B cell (primary cell): Measurements from ENCODE around the gene MEN1. TPM values are rescaled to one million over a fixed set of nuclear protein-coding genes. Genes with fewer than 3 reads are reported as not detected.
A peak's percentile ranks its signal among the peaks of the same experiment; 100 is the strongest.

Experiments
- ATAC-seq: fragments of 200-7000 bp; cut with Tn5 transposase; one replicate; pipeline ENCODE4 v1.10.0; 2021; ENCODE audit warnings: low read depth, mild to moderate bottlenecking, moderate number of reproducible peaks, moderate library complexity
- CTCF ChIA-PET: fragments of 350-600 bp; sonication (Branson Sonifier 250); formaldehyde crosslinking; loops from one replicate; lab custom pipeline; 2021; ENCODE audit warnings: antibody characterized with exemption, inconsistent platforms; lab: Charles Lee
- POLR2A ChIA-PET: fragments of 350-600 bp; sonication (Branson Sonifier 250); formaldehyde crosslinking; loops from one replicate; lab custom pipeline; 2021; ENCODE audit warnings: antibody characterized with exemption; lab: Charles Lee
- DNase-seq: peaks from one replicate; pipeline ENCODE4 v3.0.0; 2013
- H2AFZ ChIP-seq: 2 replicates; pipeline ENCODE4 v1.6.1; 2012; ENCODE audit warnings: mild to moderate bottlenecking, low read depth, low read length; ENCODE audit not compliant: insufficient read depth, poor library complexity, severe bottlenecking
- H3K27ac ChIP-seq, 2 donors: 1 replicate in 1 of 2; 2 replicates in 1 of 2; pipeline ENCODE4 v1.5.1; 2012 to 2013; ENCODE audit warnings: low read length in 2 of 2, mild to moderate bottlenecking in 2 of 2, moderate library complexity in 1 of 2
- H3K27me3 ChIP-seq, 4 experiments: fragments of 200-600 bp in 1 of 4; sonication (generic) in 1 of 4; replicated peaks in 1 of 4; 1 replicate in 2 of 4; 2 replicates in 2 of 4; pipeline versions ENCODE4 v1.6.1 to v1.7.0; 2013 to 2016; ENCODE audit warnings: low read length in 3 of 4, mild to moderate bottlenecking in 2 of 4, mixed read lengths in 1 of 4, moderate library complexity in 1 of 4; ENCODE audit not compliant: insufficient read depth in 4 of 4, control insufficient read depth in 3 of 4; ENCODE audit errors: control extremely low read depth in 1 of 4
- H3K36me3 ChIP-seq, 2 experiments: replicated peaks in 1 of 2; 1 replicate in 1 of 2; 2 replicates in 1 of 2; pipeline versions ENCODE4 v1.6.1 to v1.7.1; 2013; ENCODE audit warnings: low read length in 1 of 2; ENCODE audit not compliant: insufficient read depth in 2 of 2, control insufficient read depth in 1 of 2; ENCODE audit errors: control extremely low read depth in 1 of 2, extremely low read depth in 1 of 2
- H3K4me1 ChIP-seq, 2 donors: fragments of 200-600 bp in 1 of 2; sonication (generic) in 1 of 2; 1 replicate in 1 of 2; 2 replicates in 1 of 2; pipeline versions ENCODE4 v1.5.1 to v1.6.1; 2013 to 2017; ENCODE audit warnings: low read length in 2 of 2; ENCODE audit not compliant: control insufficient read depth in 2 of 2, insufficient read depth in 2 of 2
- H3K4me2 ChIP-seq: replicated peaks from 2 replicates; pipeline ENCODE3; 2012; ENCODE audit warnings: mild to moderate bottlenecking, low read depth, low read length; ENCODE audit not compliant: poor library complexity, severe bottlenecking
- H3K4me3 ChIP-seq, 5 experiments: fragments of 200-600 bp in 1 of 5; sonication (generic) in 1 of 5; 1 replicate in 3 of 5; 2 replicates in 2 of 5; pipeline versions ENCODE4 v1.5.1 to v1.7.0; 2011 to 2016; ENCODE audit warnings: low read length in 4 of 5, mild to moderate bottlenecking in 4 of 5, low read depth in 2 of 5, control low read depth in 1 of 5, moderate library complexity in 1 of 5; ENCODE audit not compliant: insufficient read depth in 1 of 5; ENCODE audit errors: control extremely low read depth in 1 of 5, extremely low read depth in 1 of 5
- H3K79me2 ChIP-seq: fragments of 200-600 bp; sonication (generic); one replicate; pipeline ENCODE4 v1.6.0; 2016; ENCODE audit warnings: low read length; ENCODE audit not compliant: control insufficient read depth, insufficient read depth
- H3K9ac ChIP-seq: fragments of 200-600 bp; sonication (generic); 2 replicates; pipeline ENCODE4 v1.6.1; 2017; ENCODE audit warnings: mild to moderate bottlenecking, low read length, moderate library complexity
- H3K9me3 ChIP-seq, 3 donors: one replicate each; pipeline versions ENCODE4 v1.6.1 to v1.7.1; 2013; ENCODE audit warnings: low read length in 2 of 3; ENCODE audit not compliant: control insufficient read depth in 2 of 3, insufficient read depth in 1 of 3; ENCODE audit errors: control extremely low read depth in 1 of 3
- H4K20me1 ChIP-seq: 2 replicates; pipeline ENCODE4 v1.6.0; 2012; ENCODE audit warnings: mild to moderate bottlenecking, low read length; ENCODE audit not compliant: insufficient read depth, control insufficient read depth, poor library complexity, severe bottlenecking
- H3K27ac Mint-ChIP-seq: one replicate; pipeline ENCODE4 v1.8.0; 2021; ENCODE audit warnings: mixed read lengths
- H3K27me3 Mint-ChIP-seq: one replicate; pipeline ENCODE4 v1.8.0; 2021; ENCODE audit warnings: mixed read lengths
- H3K4me1 Mint-ChIP-seq: one replicate; pipeline ENCODE4 v1.8.0; 2021; ENCODE audit warnings: mixed read lengths
- H3K4me3 Mint-ChIP-seq: one replicate; pipeline ENCODE4 v1.8.0; 2021; ENCODE audit warnings: mixed read lengths
- H3K9me3 Mint-ChIP-seq: one replicate; pipeline ENCODE4 v1.8.0; 2022; ENCODE audit warnings: mixed read lengths; ENCODE audit not compliant: insufficient read depth
- CTCF ChIP-seq: fragments of 200-600 bp; IDR thresholded peaks from one replicate; pipeline ENCODE4 v1.8.0; 2022; ENCODE audit warnings: antibody characterized with exemption, mild to moderate bottlenecking
- EZH2 ChIP-seq: IDR thresholded peaks from 2 replicates; pipeline ENCODE4 v1.6.1; 2012; ENCODE audit warnings: borderline replicate concordance, low read depth, mild to moderate bottlenecking, moderate library complexity, low read length; ENCODE audit not compliant: insufficient read depth, poor library complexity, severe bottlenecking
- WGBS: methylation state at CpG from one replicate; pipeline ENCODE4 v1.1.5; 2013; ENCODE audit warnings: missing lambda C conversion rate; ENCODE audit not compliant: insufficient coverage; 5-methylcytosine and 5-hydroxymethylcytosine counted together
- intact Hi-C: fragments of 100-400 bp; cut with micrococcal nuclease; formaldehyde crosslinking; loops from one replicate; pipeline ENCODE4 v1.10.0; 2022
- polyA plus RNA-seq: library from polyadenylated mRNA; depleted of rRNA; stranded (reverse); fragments of >200 nt; gene quantifications from 2 replicates; pipeline ENCODE4 v1.2.3, GENCODE V29; 2012
- total RNA-seq, 2 donors: library from RNA; stranded (reverse); fragments of 120-200 nt in 1 of 2; gene quantifications; 1 replicate in 1 of 2; 2 replicates in 1 of 2; pipeline versions ENCODE4 v1.2.3 to v1.2.4, GENCODE V29; 2013 to 2022

The MEN1 gene
- total and polyA plus RNA-seq, 2 donors (not counting 1 experiment from before 2014, with no cell fraction given) = 48.2 to 68.5 TPM

DNA sequence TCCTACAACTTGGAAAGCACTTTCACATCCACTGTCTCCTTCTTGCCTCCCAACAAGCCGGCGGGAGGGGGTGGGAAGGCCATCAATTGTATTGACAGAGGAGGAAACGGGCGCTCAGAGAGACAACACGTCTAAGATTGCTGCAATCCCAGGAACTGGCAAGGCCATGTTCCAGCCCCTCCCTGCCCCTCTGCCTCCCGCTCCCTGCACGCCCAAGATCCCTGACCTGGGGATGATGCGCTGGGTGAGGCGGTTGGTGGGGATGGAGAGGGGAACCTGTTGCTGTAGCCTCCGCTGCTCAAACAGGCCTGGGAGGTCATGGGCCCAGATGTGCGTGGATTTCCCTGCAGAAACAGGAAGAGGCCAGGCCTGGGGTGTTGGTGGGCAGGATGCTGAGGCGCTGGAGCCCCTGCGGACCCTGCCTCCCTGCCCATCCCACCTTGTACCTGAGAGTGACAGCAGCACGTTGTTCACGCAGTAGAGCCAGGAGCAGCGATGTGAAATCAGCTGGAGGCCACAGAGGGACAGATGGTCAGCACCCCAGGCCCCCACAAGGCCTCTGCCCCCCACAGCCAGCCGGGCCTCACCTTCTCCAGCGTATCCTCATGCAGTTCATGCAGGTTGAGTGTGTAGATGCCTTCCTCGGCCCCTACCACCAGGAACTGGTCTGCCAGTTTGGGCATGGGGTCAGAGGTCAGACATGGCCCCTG is 14.1 kb downstream of the MEN1 start:
- H3K27me3 ChIP-seq = no peaks in the 10 kb centered on the region
- no peak overlapping the region for H3K4me2 ChIP-seq
- TF ChIP-seq CTCF = no peak
- no peak for TF ChIP-seq EZH2
- no peak overlapping the region for H3K9ac ChIP-seq
- DNase-seq (no peak), ATAC-seq (no peak)
- H3K9me3 ChIP-seq = no peaks in the 10 kb centered on the region
- no peak overlapping the region for H3K4me3 Mint-ChIP-seq
- H3K27ac Mint-ChIP-seq = peak overlapping the region; percentile 37
- no peaks in the 10 kb centered on the region for H3K27me3 Mint-ChIP-seq
- no peak overlapping the region for H3K4me3 ChIP-seq
- peaks cover 15% of the 10 kb centered on the region for H3K79me2 ChIP-seq
- ChIA-PET CTCF (interaction anchor here (0.7 kb wide), 1 partner anchor 15 kb away, joined by 3 read pairs; no protein-coding TSS in a partner anchor), POLR2A (no interaction called here)
- intact Hi-C loops = no loop called here
- no peaks in the 10 kb centered on the region for H3K9me3 Mint-ChIP-seq
- H3K4me1 ChIP-seq = peaks cover 35 to 38% of the 10 kb centered on the region in 2 donors
- WGBS = 65% methylated on average over 9 of the region's 19 CpGs
- H4K20me1 ChIP-seq = no peaks in the 10 kb centered on the region
- H3K4me1 Mint-ChIP-seq = peaks cover 43% of the 10 kb centered on the region
- peaks cover 0 to 57% of the 10 kb centered on the region in 2 experiments for H3K36me3 ChIP-seq
- H3K27ac ChIP-seq = no peak overlapping the region
- H2AFZ ChIP-seq = no peak overlapping the region

DNA sequence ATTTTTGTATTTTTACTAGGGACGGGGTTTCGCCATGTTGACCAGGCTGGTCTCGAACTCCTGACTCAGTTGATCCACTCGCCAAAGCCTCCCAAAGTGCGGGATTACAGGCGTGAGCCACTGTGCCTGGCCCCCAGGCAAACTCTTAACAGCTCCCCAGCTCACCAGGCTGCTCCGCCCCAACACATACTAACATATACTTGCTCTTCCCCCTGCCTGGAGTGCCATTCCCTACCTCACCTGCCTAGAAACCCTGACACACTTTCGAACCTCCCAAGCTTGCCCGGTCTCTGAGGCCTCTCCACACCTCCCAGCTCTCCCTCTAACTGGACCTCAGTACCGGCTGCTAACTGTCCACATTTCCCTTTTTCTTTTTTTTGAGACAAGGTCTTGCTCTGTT is 15.8 kb downstream of the MEN1 start:
- ChIA-PET POLR2A (interaction anchor here (0.6 kb wide), 1 partner anchor 9 kb away, joined by 3 read pairs; no protein-coding TSS in a partner anchor), CTCF (interaction anchor here (1.0 to 1.7 kb wide), 2 partner anchors 9 to 16 kb away, joined by 3 to 5 read pairs; partner anchors contain the start of gene SF1)
- no peak overlapping the region for H3K4me2 ChIP-seq
- no peak for ATAC-seq
- no peak overlapping the region for H2AFZ ChIP-seq
- no peak overlapping the region for H3K4me3 Mint-ChIP-seq
- no peak for DNase-seq
- H3K9me3 Mint-ChIP-seq = no peaks in the 10 kb centered on the region
- peaks cover 18 to 21% of the 10 kb centered on the region in 2 donors for H3K4me1 ChIP-seq
- H3K27ac Mint-ChIP-seq = peak overlapping the region; percentile 17
- peaks cover 12% of the 10 kb centered on the region for H3K79me2 ChIP-seq
- H3K27me3 ChIP-seq = no peaks in the 10 kb centered on the region
- H3K36me3 ChIP-seq = peaks cover 2 to 58% of the 10 kb centered on the region in 2 experiments
- TF ChIP-seq EZH2 (no peak), CTCF (no peak)
- no peak overlapping the region for H3K4me3 ChIP-seq
- no peak overlapping the region for H3K9ac ChIP-seq
- intact Hi-C loops = no loop called here
- H4K20me1 ChIP-seq = no peaks in the 10 kb centered on the region
- WGBS = 97% methylated on average over 10 of the region's 10 CpGs
- H3K27me3 Mint-ChIP-seq = no peaks in the 10 kb centered on the region
- H3K9me3 ChIP-seq = no peaks in the 10 kb centered on the region
- H3K27ac ChIP-seq = no peak overlapping the region
- H3K4me1 Mint-ChIP-seq = peaks cover 26% of the 10 kb centered on the region
